H1 (cell line): ENCODE data around the gene IL5RA. TPM values are rescaled to one million over a fixed set of nuclear protein-coding genes. Genes with fewer than 3 reads are reported as not detected.
A peak's percentile ranks its signal among the peaks of the same experiment; 100 is the strongest.

Experiments
- CTCF ChIA-PET: fragments of 300-600 bp; sonication (Branson Sonifier 250); formaldehyde crosslinking; loops from one replicate; lab custom pipeline; 2021; ENCODE audit not compliant: partially characterized antibody; lab: Charles Lee
- POLR2A ChIA-PET: fragments of 300-600 bp; sonication (Branson Sonifier 250); formaldehyde crosslinking; loops from one replicate; lab custom pipeline; 2021; ENCODE audit warnings: inconsistent platforms; ENCODE audit not compliant: partially characterized antibody; lab: Charles Lee
- DNase-seq, 2 experiments: peaks; one replicate each; pipeline versions ENCODE4 v3.0.0 to v3.0.0-alpha.2; 2010 to 2022; ENCODE audit warnings: low spot score in 2 of 2, low read depth in 1 of 2, mixed read lengths in 1 of 2
- FAIRE-seq: peaks from 2 replicates; lab custom pipeline; 2011; peaks lifted over from hg19 to GRCh38; lab: Jason Lieb, UNC
- H2AFZ ChIP-seq: 2 replicates; pipeline ENCODE4 v1.8.1; 2012; ENCODE audit warnings: low read length, inconsistent platforms
- H2AK5ac ChIP-seq: 2 replicates; pipeline ENCODE4 v1.6.1; 2013; ENCODE audit warnings: low read depth, low read length
- H2BK120ac ChIP-seq: replicated peaks from 2 replicates; pipeline ENCODE3; 2013; ENCODE audit warnings: low read depth, low read length, inconsistent platforms
- H2BK12ac ChIP-seq: 2 replicates; pipeline ENCODE4 v1.6.1; 2013; ENCODE audit warnings: low read depth, low read length
- H2BK15ac ChIP-seq: 2 replicates; pipeline ENCODE4 v1.6.1; 2013; ENCODE audit warnings: low read length
- H2BK20ac ChIP-seq: 2 replicates; pipeline ENCODE4 v1.6.1; 2013; ENCODE audit warnings: low read length
- H2BK5ac ChIP-seq: 2 replicates; pipeline ENCODE4 v1.6.1; 2013; ENCODE audit warnings: low read depth, low read length
- H3K14ac ChIP-seq: 2 replicates; pipeline ENCODE4 v1.6.1; 2013; ENCODE audit warnings: inconsistent platforms; ENCODE audit not compliant: insufficient read length
- H3K18ac ChIP-seq: 2 replicates; pipeline ENCODE4 v1.6.1; 2013; ENCODE audit warnings: low read length; ENCODE audit errors: extremely low read depth
- H3K23ac ChIP-seq: 2 replicates; pipeline ENCODE4 v1.6.1; 2013; ENCODE audit warnings: inconsistent platforms; ENCODE audit not compliant: insufficient read length
- H3K23me2 ChIP-seq: 2 replicates; pipeline ENCODE4 v1.6.1; 2013; ENCODE audit warnings: low read depth, low read length
- H3K27ac ChIP-seq: 2 replicates; pipeline ENCODE4 v1.6.1; 2011; ENCODE audit warnings: low read depth, low read length, inconsistent platforms
- H3K27me3 ChIP-seq, 4 experiments: replicated peaks in 1 of 4; 1 replicate in 1 of 4; 2 replicates in 3 of 4; pipeline versions ENCODE4 v1.6.1 to v1.8.1; 2011 to 2013; ENCODE audit warnings: low read length in 3 of 4, mild to moderate bottlenecking in 3 of 4, inconsistent platforms in 2 of 4, mixed read lengths in 2 of 4, moderate library complexity in 1 of 4; ENCODE audit not compliant: control insufficient read depth in 3 of 4, insufficient read depth in 3 of 4; ENCODE audit errors: extremely low read depth in 1 of 4
- H3K36me3 ChIP-seq, 4 experiments: 2 replicates each; pipeline versions ENCODE4 v1.6.1 to v1.8.1; 2011 to 2013; ENCODE audit warnings: mild to moderate bottlenecking in 4 of 4, low read length in 3 of 4, moderate library complexity in 2 of 4, control low read depth in 1 of 4, inconsistent platforms in 1 of 4; ENCODE audit not compliant: insufficient read depth in 4 of 4, control insufficient read depth in 2 of 4
- H3K4ac ChIP-seq: replicated peaks from 2 replicates; pipeline ENCODE3; 2013; ENCODE audit warnings: low read length, low read depth, mixed read lengths, inconsistent platforms; ENCODE audit not compliant: insufficient read length
- H3K4me1 ChIP-seq, 4 experiments: replicated peaks in 1 of 4; 1 replicate in 1 of 4; 2 replicates in 3 of 4; pipeline versions ENCODE4 v1.6.1 to v1.8.1; 2011 to 2013; ENCODE audit warnings: low read length in 3 of 4, inconsistent platforms in 2 of 4, mixed read lengths in 1 of 4; ENCODE audit not compliant: insufficient read depth in 4 of 4, control insufficient read depth in 3 of 4
- H3K4me2 ChIP-seq, 2 experiments: 2 replicates each; pipeline versions ENCODE4 v1.6.1 to v1.8.1; 2011 to 2013; ENCODE audit warnings: low read depth in 2 of 2, low read length in 2 of 2, control low read depth in 1 of 2, inconsistent platforms in 1 of 2, mild to moderate bottlenecking in 1 of 2; ENCODE audit not compliant: insufficient read depth in 1 of 2
- H3K4me3 ChIP-seq, 4 experiments: fragments of 200-600, 300-600 bp in 1 of 4; sonication (generic), shearing (Covaris generic), sonication (Bioruptor Twin) in 1 of 4; 2 replicates each; pipeline versions ENCODE4 v1.5.1 to v1.8.1; 2011 to 2016; ENCODE audit warnings: low read length in 4 of 4, low read depth in 3 of 4, control low read depth in 2 of 4, inconsistent platforms in 2 of 4, mild to moderate bottlenecking in 2 of 4, mixed read lengths in 1 of 4, moderate library complexity in 1 of 4; ENCODE audit not compliant: insufficient read depth in 2 of 4; ENCODE audit errors: extremely low read depth in 1 of 4
- H3K56ac ChIP-seq: replicated peaks from 2 replicates; pipeline ENCODE3; 2013; ENCODE audit warnings: low read depth, mild to moderate bottlenecking, mixed read lengths, low read length, inconsistent platforms; ENCODE audit not compliant: insufficient read length
- H3K79me1 ChIP-seq: 2 replicates; pipeline ENCODE4 v1.6.1; 2013; ENCODE audit warnings: low read depth, low read length, control low read depth
- H3K79me2 ChIP-seq, 2 experiments: 2 replicates each; pipeline versions ENCODE4 v1.6.1 to v1.8.1; 2012 to 2013; ENCODE audit warnings: low read length in 2 of 2, mild to moderate bottlenecking in 2 of 2, inconsistent platforms in 1 of 2; ENCODE audit not compliant: insufficient read depth in 2 of 2, control insufficient read depth in 1 of 2
- H3K9ac ChIP-seq, 4 experiments: replicated peaks in 1 of 4; 1 replicate in 1 of 4; 2 replicates in 3 of 4; pipeline versions ENCODE4 v1.6.1 to v1.8.1; 2011 to 2013; ENCODE audit warnings: low read depth in 3 of 4, low read length in 3 of 4, control low read depth in 2 of 4, mild to moderate bottlenecking in 2 of 4, moderate library complexity in 2 of 4, inconsistent platforms in 1 of 4; ENCODE audit errors: extremely low read depth in 1 of 4
- H3K9me3 ChIP-seq, 2 experiments: 2 replicates each; pipeline versions ENCODE4 v1.6.1 to v1.8.1; 2012 to 2013; ENCODE audit warnings: mild to moderate bottlenecking in 2 of 2, moderate library complexity in 2 of 2, control low read depth in 1 of 2, inconsistent platforms in 1 of 2, low read depth in 1 of 2, low read length in 1 of 2, mixed read lengths in 1 of 2; ENCODE audit not compliant: insufficient read depth in 2 of 2
- H4K20me1 ChIP-seq, 2 experiments: replicated peaks in 1 of 2; 2 replicates each; pipeline versions ENCODE3 to v1.8.1; 2011 to 2013; ENCODE audit warnings: inconsistent platforms in 2 of 2, low read length in 2 of 2, mild to moderate bottlenecking in 1 of 2; ENCODE audit not compliant: insufficient read depth in 2 of 2, control insufficient read depth in 1 of 2
- H4K5ac ChIP-seq: 2 replicates; pipeline ENCODE4 v1.6.1; 2013; ENCODE audit warnings: low read length, low read depth, mixed read lengths, inconsistent platforms; ENCODE audit not compliant: insufficient read length
- H4K8ac ChIP-seq: 2 replicates; pipeline ENCODE4 v1.8.0; 2013; ENCODE audit warnings: mild to moderate bottlenecking, moderate library complexity, low read length, inconsistent platforms; ENCODE audit not compliant: insufficient read depth; ENCODE audit errors: extremely low read depth
- H4K91ac ChIP-seq: replicated peaks from 2 replicates; pipeline ENCODE3; 2013; ENCODE audit warnings: low read length, mixed read lengths, inconsistent platforms; ENCODE audit not compliant: insufficient read length
- BACH1 ChIP-seq: IDR thresholded peaks from 2 replicates; pipeline ENCODE4 v1.6.1; 2012; ENCODE audit warnings: low read length, improper control_type of control experiment
- CEBPB ChIP-seq: IDR thresholded peaks from 2 replicates; pipeline ENCODE4 v1.6.1; 2012; ENCODE audit warnings: low read depth, low read length
- CHD2 ChIP-seq: IDR thresholded peaks from 2 replicates; pipeline ENCODE4 v1.6.1; 2012; ENCODE audit warnings: low read length, improper control_type of control experiment
- CTCF ChIP-seq, 3 experiments: IDR thresholded peaks; 1 replicate in 2 of 3; 2 replicates in 1 of 3; pipeline versions ENCODE4 v1.5.1 to v1.6.1; 2011; ENCODE audit warnings: low read length in 3 of 3, mild to moderate bottlenecking in 3 of 3, inconsistent platforms in 2 of 3, low read depth in 1 of 3, moderate library complexity in 1 of 3; ENCODE audit not compliant: insufficient read depth in 1 of 3; ENCODE audit errors: control extremely low read depth in 1 of 3
- EZH2 ChIP-seq: fragments of 200-600 bp; sonication (generic); IDR thresholded peaks from 2 replicates; pipeline ENCODE4 v1.7.1; 2012; ENCODE audit warnings: low read depth, mild to moderate bottlenecking, moderate library complexity, low read length, inconsistent platforms; ENCODE audit not compliant: severe bottlenecking
- POLR2A ChIP-seq, 2 experiments: IDR thresholded peaks; 1 replicate in 1 of 2; 2 replicates in 1 of 2; pipeline ENCODE4 v1.6.1; 2011; ENCODE audit warnings: low read depth in 2 of 2, low read length in 2 of 2, mild to moderate bottlenecking in 2 of 2; ENCODE audit errors: control extremely low read depth in 1 of 2
- RNF2 ChIP-seq: fragments of 200-900, 300-1000 bp; sonication (generic); IDR thresholded peaks from 2 replicates; pipeline ENCODE4 v1.7.1; 2016; ENCODE audit warnings: borderline replicate concordance, low read depth, mild to moderate bottlenecking, antibody characterized with exemption, low read length; ENCODE audit not compliant: poor library complexity, severe bottlenecking; ENCODE audit errors: missing control alignments
- SIRT6 ChIP-seq: IDR thresholded peaks from one replicate; pipeline ENCODE4 v1.7.1; 2012; ENCODE audit warnings: low read length, inconsistent platforms
- SP4 ChIP-seq: IDR thresholded peaks from 2 replicates; pipeline ENCODE4 v1.6.1; 2012; ENCODE audit warnings: low read length, inconsistent platforms
- TAF7 ChIP-seq: optimal IDR thresholded peaks from 2 replicates; pipeline ENCODE3; 2011; ENCODE audit warnings: low read depth, mild to moderate bottlenecking, inconsistent platforms, low read length, moderate library complexity, borderline replicate concordance
- TEAD4 ChIP-seq: IDR thresholded peaks from 2 replicates; pipeline ENCODE4 v1.6.1; 2012; ENCODE audit warnings: low read depth, low read length, inconsistent platforms, mixed read lengths
- WGBS, 2 experiments: shearing (Covaris generic) in 1 of 2; methylation state at CpG; one replicate each; pipeline versions ENCODE4 v1.1.6 to v1.1.7; 2013 to 2015; ENCODE audit warnings: low lambda C conversion rate in 2 of 2, mixed read lengths in 2 of 2, inconsistent platforms in 1 of 2, low coverage in 1 of 2, missing lambda C conversion rate in 1 of 2; ENCODE audit not compliant: insufficient replicate concordance in 2 of 2, insufficient coverage in 1 of 2, insufficient read length in 1 of 2; ENCODE audit errors: extremely low coverage in 1 of 2, missing lambda C conversion rate in 1 of 2; 5-methylcytosine and 5-hydroxymethylcytosine counted together
- polyA plus RNA-seq, 7 experiments: library from polyadenylated mRNA; depleted of rRNA in 3 of 7; stranded (reverse) in 5 of 7; unstranded in 2 of 7; fragments of >200 nt in 5 of 7; fragments of 200-250 nt in 2 of 7; gene quantifications; 1 replicate in 5 of 7; 2 replicates in 1 of 7; 4 replicates in 1 of 7; pipeline versions ENCODE4 v1.2.1 to v1.2.3, GENCODE V29; 2011 to 2013; ENCODE audit warnings: missing spikeins in 2 of 7, mixed read lengths in 2 of 7
- total RNA-seq: library from RNA; stranded (reverse); fragmentation: NEBNext Ultra II Directional; extraction: Animal tissue kit (Norgen Biotek cat#: 25700); gene quantifications from 2 replicates; pipeline ENCODE4 v1.2.1, GENCODE V29; 2021
- TF ChIP-seq, protein P1 (sequence below): IDR thresholded peaks from 2 replicates; pipeline ENCODE4 v1.6.1; 2012; ENCODE audit warnings: inconsistent platforms

The IL5RA gene
- total and polyA plus RNA-seq, 2 of the 8 experiments (the other 6 are each of a cell fraction or from before 2014, with no cell fraction given), result not detected

DNA sequence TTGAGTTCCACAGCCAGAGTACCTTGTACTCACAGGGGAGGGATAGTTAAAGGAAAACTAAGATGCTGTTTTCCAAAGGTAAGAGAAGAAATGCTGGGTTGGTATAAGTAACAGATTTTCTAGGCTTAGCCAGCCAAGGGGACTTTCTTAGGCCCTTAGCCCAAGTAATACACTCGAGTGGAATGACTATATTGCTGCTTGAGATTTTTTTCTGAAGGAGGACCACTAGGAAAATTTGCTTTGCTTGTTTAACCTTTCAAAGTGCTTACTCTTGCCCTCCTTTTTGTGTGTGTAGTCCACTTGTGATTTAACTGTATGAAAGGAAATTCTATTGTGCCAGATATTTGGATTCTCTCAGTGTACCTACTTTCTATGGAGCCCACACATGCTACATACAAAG is 50.5 kb downstream of the IL5RA start:
- H3K9ac ChIP-seq, result no peak overlapping the region
- no peak overlapping the region for H3K23ac ChIP-seq
- H3K4me3 ChIP-seq, result no peak overlapping the region
- no peak overlapping the region for H2AK5ac ChIP-seq
- FAIRE-seq, result no peak
- no peaks in the 10 kb centered on the region for H4K20me1 ChIP-seq
- no peak for DNase-seq
- H3K79me1 ChIP-seq, result no peaks in the 10 kb centered on the region
- H3K56ac ChIP-seq, result no peak overlapping the region
- no peaks in the 10 kb centered on the region for H3K27me3 ChIP-seq
- ChIA-PET POLR2A (no interaction called here), CTCF (interaction anchor here (1.9 kb wide), 1 partner anchor 12 kb away, joined by 6 read pairs; no protein-coding TSS in a partner anchor)
- no peak overlapping the region for H3K18ac ChIP-seq
- no peak overlapping the region for H4K91ac ChIP-seq
- no peaks in the 10 kb centered on the region for H3K9me3 ChIP-seq
- H3K79me2 ChIP-seq, result no peaks in the 10 kb centered on the region
- no peak overlapping the region for H3K4me2 ChIP-seq
- H2BK120ac ChIP-seq, result no peak overlapping the region
- no peak overlapping the region for H2BK12ac ChIP-seq
- H4K8ac ChIP-seq, result no peak overlapping the region
- H2AFZ ChIP-seq, result no peak overlapping the region
- H2BK15ac ChIP-seq, result no peak overlapping the region
- H3K4me1 ChIP-seq, result peaks cover 0 to 9% (median 3%) of the 10 kb centered on the region in 4 experiments; a peak in 3 of 7 replicates
- H3K14ac ChIP-seq, result no peak overlapping the region
- no peak overlapping the region for H3K27ac ChIP-seq
- no peaks in the 10 kb centered on the region for H3K23me2 ChIP-seq
- H3K4ac ChIP-seq, result peak overlapping the region; percentile 64
- H2BK5ac ChIP-seq, result no peak overlapping the region
- H2BK20ac ChIP-seq, result no peak overlapping the region
- no peak overlapping the region for H4K5ac ChIP-seq
- 90% methylated on average over 1 of the region's 1 CpG; no CpG with 5 or more reads in 1 of the 2 experiments for WGBS, 2 experiments
- no peaks in the 10 kb centered on the region for H3K36me3 ChIP-seq
- TF ChIP-seq BACH1 (no peak), CTCF (IDR thresholded peaks at IDR 0.05; ENCODE audit: control extremely low read depth in 1 of 3, insufficient read depth in 1 of 3, low read depth in 1 of 3, low read length in 3 of 3) (no peak), TAF7 (no peak), CEBPB (no peak), SIRT6 (no peak), SP4 (no peak), EZH2 (no peak), RNF2 (no peak), CHD2 (no peak), TEAD4 (no peak), POLR2A (IDR thresholded peaks at IDR 0.05; ENCODE audit: control extremely low read depth in 1 of 2, low read depth in 2 of 2, low read length in 2 of 2) (no peak)
- TF ChIP-seq, protein P1, sequence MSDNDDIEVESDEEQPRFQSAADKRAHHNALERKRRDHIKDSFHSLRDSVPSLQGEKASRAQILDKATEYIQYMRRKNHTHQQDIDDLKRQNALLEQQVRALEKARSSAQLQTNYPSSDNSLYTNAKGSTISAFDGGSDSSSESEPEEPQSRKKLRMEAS, result no peak
